SIG-M5 (cell line): ENCODE results near the gene GMPPA.
A peak's percentile ranks its signal among the peaks of the same experiment; 100 is the strongest.

ENCODE experiments used
- DNase-seq: peaks from one replicate; lab custom pipeline; 2025; lab: John Stamatoyannopoulos, UW

The GMPPA gene

GRCh38 chr2:219486380-219486959 is 12.2 kb upstream of the GMPPA start:
- no peak for DNase-seq

- DNase-seq, result no peak
These were observed 10.4 kb upstream of the GMPPA start for GRCh38 chr2:219488149-219488843.

DNA sequence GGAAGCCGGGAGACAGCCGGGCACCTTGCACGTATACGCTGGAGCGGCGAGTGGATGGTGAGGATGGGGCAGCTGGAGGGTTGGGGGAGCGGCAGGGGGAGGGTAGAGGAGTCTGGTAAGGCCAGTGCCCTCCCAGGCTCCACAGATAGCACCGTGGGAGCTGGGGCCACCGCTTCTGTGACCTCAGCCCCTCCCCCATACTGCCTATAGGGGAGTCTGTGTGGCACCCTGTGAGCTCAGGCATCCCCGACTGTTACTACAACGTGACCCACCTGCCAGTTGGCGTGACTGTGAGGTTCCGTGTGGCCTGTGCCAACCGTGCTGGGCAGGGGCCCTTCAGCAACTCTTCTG is 9.9 kb upstream of the GMPPA start:
- no peak for DNase-seq

DNA sequence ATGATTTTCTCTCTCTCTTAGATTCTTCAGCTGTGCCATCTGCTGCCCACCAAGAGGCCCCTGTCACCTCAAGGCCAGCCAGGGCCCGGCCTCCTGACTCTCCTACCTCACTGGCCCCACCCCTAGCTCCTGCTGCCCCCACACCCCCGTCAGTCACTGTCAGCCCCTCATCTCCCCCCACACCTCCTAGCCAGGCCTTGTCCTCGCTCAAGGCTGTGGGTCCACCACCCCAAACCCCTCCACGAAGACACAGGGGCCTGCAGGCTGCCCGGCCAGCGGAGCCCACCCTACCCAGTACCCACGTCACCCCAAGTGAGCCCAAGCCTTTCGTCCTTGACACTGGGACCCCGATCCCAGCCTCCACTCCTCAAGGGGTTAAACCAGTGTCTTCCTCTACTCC is 9.4 kb upstream of the GMPPA start:
- DNase-seq, result no peak

GRCh38 chr2:219490186-219490585 is 8.5 kb upstream of the GMPPA start:
- DNase-seq, result no peak

DNA sequence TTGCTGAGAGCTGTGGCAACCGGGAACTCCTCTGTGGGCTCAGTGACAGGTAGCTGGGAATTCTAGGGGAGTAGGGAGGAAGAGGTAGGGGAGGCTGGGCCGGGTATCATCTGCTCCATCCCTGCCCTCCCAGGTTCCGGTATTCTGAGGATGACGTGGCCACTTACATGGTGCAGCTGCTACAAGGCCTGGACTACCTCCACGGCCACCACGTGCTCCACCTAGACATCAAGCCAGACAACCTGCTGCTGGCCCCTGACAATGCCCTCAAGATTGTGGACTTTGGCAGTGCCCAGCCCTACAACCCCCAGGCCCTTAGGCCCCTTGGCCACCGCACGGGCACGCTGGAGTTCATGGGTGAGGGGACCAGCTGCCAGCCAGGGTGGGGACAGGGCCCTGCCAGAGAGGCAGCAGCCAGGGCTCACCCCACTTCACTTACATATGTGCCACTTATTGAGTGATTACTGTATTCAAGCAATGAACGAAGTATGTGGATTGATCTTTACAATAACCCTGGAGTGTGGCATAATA is 8.0 kb upstream of the GMPPA start:
- no peak for DNase-seq

DNA sequence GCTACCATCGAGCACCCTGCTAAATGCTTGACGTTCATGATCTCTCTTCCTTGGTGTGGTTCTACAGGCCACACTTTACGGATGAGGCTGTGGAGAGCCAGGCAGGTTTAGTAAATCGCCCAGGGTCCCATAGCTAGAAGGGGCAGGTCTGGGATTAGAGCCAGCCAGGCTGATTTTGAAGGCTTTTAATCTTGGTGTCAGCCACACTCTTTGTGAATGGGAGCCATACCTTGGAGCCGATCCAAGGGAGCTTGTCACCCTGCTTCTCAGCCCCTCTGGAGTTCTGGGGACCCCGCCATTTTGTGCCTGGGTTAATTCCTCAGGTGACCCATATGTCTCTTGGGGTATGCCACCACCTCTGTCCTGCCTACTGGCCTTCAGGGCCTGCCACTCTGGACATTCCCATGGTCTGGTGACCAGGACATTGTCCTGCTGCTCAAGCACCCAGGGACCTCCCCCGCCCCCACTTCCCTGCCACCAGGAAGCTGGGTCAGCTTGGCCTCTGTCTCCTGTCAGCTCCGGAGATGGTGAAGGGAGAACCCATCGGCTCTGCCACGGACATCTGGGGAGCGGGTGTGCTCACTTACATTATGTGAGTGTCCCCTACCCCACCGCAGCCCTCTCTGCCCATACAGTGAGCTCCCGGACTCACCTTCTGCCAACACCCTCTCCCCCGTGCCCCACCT is 7.3 kb upstream of the GMPPA start:
- no peak for DNase-seq

DNA sequence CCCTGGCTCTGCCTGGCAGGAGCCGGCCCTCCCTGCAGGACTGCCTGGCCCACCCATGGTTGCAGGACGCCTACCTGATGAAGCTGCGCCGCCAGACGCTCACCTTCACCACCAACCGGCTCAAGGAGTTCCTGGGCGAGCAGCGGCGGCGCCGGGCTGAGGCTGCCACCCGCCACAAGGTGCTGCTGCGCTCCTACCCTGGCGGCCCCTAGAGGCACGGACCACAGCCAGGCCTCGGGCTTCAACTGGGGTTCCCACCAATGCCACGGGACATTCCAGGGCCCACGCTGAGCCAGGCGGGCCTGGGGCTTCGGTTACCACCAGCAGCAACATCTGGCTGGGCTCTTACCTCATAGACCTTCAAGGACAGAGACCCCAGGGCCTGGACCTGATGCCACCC is 6.1 kb upstream of the GMPPA start:
- DNase-seq, result no peak

DNA sequence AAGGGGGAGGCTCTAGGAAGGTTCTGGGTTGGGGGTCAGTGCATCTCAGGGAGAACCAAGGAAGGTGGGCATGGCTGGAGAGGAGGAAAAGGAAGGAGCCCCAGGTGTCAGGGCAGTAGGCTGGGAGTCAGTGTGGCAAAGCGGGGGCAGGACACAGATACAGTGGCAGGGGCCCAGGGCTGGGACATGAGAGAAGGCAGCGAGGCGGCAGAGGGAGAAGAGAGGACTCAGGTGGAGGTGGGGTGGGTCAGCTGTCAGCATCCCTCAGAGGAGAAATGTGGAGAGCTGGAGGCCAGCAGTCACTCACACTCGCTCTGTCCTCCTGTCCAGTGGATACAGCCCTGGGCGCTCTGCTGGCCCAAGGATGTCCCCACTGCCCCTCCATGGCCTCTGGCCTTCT is 5.6 kb upstream of the GMPPA start:
- no peak for DNase-seq

- DNase-seq, result no peak
These were observed 3.6 kb upstream of the GMPPA start for GRCh38 chr2:219494952-219495530.

GRCh38 chr2:219495531-219496122 is 3.1 kb upstream of the GMPPA start:
- DNase-seq, result peak; percentile 38

DNA sequence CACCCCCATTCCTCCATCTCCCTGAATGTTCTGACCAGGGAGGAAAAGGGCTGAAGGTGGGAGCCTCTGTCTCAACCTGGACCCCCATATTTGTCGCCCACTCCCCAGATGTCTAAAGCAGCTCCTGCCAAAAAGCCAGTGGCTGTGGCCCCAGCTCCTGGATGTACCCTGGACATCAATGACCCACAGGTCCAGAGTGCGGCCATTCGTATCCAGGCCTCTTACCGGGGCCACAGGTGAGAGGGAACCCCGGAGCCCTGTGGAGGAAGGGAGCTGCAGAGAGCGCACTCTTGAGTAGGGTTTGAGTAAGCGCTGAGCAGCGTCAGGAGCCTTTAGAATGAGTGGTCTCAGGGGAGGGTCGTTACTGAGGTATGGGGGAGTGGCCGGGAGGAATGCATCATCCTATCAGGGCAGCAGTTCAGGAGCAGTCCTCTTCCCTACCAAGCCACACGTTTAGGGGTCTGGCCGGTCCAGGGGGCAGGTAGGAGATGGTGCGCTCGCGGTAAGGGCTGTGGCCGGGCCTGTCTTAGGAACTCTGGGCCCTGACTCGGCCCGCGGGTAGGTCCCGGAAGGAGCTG is 2.4 kb upstream of the GMPPA start:
- DNase-seq, result no peak

GRCh38 chr2:219496825-219497494 is 1.7 kb upstream of the GMPPA start:
- no peak for DNase-seq

DNA sequence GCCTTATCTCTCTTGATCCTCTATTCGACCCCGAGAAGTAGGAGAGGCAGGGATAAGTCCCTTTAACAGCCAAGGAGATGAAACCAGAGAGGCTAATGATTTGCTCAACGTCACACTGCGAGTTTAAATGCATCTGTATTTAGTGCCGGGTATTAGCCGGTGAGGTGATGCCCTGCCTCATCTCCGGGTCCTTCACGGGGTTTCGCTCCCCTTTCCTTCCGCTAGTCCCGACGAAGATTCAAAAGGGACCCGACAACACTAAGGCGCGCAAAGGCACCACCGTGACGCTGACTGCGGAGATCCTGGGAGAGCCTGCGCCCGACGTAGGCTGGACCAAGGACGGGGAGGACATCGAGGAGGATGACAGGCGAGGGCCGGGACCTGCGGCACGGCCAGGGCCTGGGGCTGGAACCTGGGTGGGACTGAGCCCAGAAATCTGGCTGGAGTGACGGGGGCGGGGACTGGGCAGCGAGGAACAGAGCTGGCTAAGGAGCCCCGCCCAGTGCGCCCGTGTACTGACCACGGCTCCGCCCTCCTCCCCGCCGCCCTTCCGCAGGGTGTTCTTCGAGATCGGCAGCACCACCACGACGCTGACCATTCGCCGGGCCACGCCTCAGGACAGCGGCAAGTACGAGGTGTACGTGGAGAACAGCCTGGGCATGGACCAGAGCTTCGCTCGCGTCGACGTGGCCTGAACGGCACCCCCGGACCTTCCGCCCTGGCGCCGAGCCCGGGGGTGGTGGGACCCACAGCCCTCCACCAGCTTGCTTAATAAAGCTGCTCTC is 1.0 kb upstream of the GMPPA start:
- no peak for DNase-seq

GRCh38 chr2:219499058-219499307 is 292 bp downstream of the GMPPA start:
- no peak for DNase-seq

DNA sequence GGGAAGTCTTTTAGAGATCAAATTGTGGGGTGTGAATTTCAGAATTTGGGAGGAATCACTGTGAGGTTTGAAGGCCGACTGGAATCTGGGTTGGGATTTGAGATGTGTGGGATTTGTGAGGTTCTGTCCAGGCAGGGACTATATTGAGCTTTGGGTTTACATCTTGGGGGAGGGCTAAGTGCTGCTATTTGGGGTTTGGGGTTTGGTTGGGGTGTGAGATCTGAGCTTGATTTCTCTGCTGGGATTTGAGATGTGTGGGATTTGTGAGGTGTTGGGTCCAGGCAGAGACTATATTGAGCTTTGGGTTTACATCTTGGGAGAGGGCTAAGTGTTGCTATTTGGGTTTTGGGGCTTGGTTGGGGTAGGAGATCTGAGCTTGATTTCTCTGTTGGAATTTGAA is 864 bp downstream of the GMPPA start:
- no peak for DNase-seq

DNA sequence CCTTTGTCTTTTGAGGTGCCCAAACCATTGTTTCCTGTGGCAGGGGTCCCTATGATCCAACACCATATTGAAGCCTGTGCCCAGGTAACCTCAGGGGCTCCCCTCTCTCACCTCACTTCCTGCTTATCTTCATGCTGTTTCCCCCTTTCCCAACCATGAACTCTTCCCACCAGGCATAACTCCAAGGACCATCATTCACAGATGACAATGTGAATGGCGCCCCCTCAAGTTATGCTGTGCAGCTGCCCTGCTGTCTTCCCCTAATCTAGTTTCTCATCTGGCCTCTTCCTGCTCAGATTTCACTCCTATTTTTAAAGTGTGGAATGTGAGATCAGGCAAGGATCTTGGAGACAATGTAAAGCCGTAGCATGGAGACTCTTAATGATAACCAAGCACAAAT is 1.4 kb downstream of the GMPPA start:
- DNase-seq, result no peak

DNA sequence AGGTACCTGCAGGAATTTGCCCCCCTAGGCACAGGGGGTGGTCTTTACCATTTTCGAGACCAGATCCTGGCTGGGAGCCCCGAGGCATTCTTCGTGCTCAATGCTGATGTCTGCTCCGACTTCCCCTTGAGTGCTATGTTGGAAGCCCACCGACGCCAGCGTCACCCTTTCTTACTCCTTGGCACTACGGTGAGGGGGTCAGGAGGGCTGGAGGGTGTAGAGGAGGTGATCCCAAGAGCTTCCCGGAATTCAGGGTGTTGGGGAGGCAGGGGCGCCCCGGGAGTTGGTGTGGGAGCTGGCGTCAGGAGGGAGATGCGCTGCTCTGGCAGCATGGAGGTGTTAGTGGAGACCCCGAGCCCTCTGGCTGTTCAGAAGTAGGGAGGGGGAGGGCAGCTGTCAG is 3.2 kb downstream of the GMPPA start:
- DNase-seq, result no peak

DNA sequence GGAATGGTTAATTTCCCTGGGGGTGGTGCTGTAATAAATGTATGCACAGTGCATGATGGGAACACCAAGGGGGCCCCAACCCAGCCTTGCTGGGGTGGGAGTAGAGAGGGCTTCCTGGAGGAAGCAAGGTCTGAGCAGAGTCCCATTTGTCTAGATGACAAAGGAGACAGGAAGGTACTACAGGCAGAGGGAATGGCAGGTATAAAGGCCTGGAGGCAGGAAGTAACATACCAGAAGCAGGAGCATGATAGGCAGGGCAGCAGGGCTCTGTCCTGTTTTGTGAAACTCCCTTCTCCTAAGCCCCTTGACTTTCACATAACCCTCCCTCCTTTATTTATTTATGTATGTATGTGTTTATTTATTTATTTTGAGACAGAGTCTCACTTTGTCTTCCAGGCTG is 3.9 kb downstream of the GMPPA start:
- DNase-seq, result no peak

GRCh38 chr2:219505585-219505984 is 6.9 kb downstream of the GMPPA start:
- no peak for DNase-seq

DNA sequence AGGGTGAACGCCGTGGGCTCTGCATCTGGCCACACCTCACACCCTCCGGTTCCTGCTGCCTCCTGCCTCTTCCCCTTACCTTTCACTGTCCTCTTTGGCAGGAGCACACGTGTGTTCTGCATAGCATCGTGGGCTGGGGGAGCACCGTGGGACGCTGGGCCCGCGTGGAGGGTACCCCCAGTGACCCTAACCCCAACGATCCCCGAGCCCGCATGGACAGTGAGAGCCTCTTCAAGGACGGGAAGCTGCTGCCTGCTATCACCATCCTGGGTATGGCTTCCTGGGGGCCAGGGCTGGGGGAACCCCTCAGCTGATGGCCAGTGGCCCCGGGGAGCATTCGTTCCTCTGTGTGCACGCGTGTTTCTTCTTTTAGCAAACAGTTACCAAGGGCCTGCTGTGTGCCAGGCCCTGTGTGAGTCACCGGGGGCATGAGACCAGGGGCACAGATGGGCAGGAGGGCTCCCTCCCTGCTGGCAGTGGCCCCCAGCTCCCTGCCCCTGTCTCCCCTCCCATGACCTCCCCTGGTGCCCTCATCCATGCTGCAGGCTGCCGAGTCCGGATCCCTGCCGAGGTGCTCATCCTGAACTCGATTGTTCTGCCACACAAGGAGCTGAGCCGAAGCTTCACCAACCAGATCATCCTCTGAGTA is 7.6 kb downstream of the GMPPA start:
- DNase-seq, result no peak
